ENCODE measurements around the gene CTNND1.

The CTNND1 gene

GRCh38 chr11:57787006-57787604 lies 25.5 kb downstream of the CTNND1 start:
- TF ChIP-seq CTCF (conservative IDR thresholded peaks at IDR 0.05; ENCODE audit: low read depth): no peak
- ChIA-PET POLR2A (ENCODE audit: low non-redundant PET) (no interaction called here), CTCF (no interaction called here)
- H3K27ac ChIP-seq: no peak overlapping the region
- DNase-seq (ENCODE audit: low spot score): no peak

GRCh38 chr11:57787920-57788702 lies 26.5 kb downstream of the CTNND1 start:
- ChIA-PET POLR2A (ENCODE audit: low non-redundant PET) (no interaction called here), CTCF (interaction anchor here (0.5 to 1.0 kb wide), 2 partner anchors 12 to 28 kb away, joined by 3 read pairs; no protein-coding TSS in a partner anchor)
- DNase-seq (ENCODE audit: low spot score): peak; percentile 91
- no peak for TF ChIP-seq CTCF (conservative IDR thresholded peaks at IDR 0.05; ENCODE audit: low read depth)
- H3K27ac ChIP-seq: peak overlapping the region; percentile 76

- peak overlapping the region; percentile 76 for H3K27ac ChIP-seq
- CTCF ChIA-PET: interaction anchor here (1.0 kb wide), 1 partner anchor 12 kb away, joined by 3 read pairs; no protein-coding TSS in a partner anchor
- no peak for DNase-seq (ENCODE audit: low spot score)
- POLR2A ChIA-PET (ENCODE audit: low non-redundant PET): no interaction called here
- TF ChIP-seq CTCF (conservative IDR thresholded peaks at IDR 0.05; ENCODE audit: low read depth): no peak
Observed at GRCh38 chr11:57788703-57789088, 27.1 kb downstream of the CTNND1 start.

GRCh38 chr11:57791321-57792059 lies 29.9 kb downstream of the CTNND1 start:
- POLR2A ChIA-PET (ENCODE audit: low non-redundant PET): no interaction called here
- DNase-seq (ENCODE audit: low spot score): no peak
- TF ChIP-seq CTCF (conservative IDR thresholded peaks at IDR 0.05; ENCODE audit: low read depth): no peak
- CTCF ChIA-PET: interaction anchor here (1.4 kb wide), 1 partner anchor 9 kb away, joined by 3 read pairs; no protein-coding TSS in a partner anchor
- H3K27ac ChIP-seq: peak overlapping the region; percentile 49

- H3K27ac ChIP-seq: peak overlapping the region; percentile 76
- no peak for DNase-seq (ENCODE audit: low spot score)
- ChIA-PET POLR2A (ENCODE audit: low non-redundant PET) (no interaction called here), CTCF (interaction anchor here (1.4 kb wide), 1 partner anchor 9 kb away, joined by 3 read pairs; no protein-coding TSS in a partner anchor)
- TF ChIP-seq CTCF (conservative IDR thresholded peaks at IDR 0.05; ENCODE audit: low read depth): no peak
Observed at GRCh38 chr11:57792060-57792541, 30.5 kb downstream of the CTNND1 start.

GRCh38 chr11:57792870-57793269 lies 31.3 kb downstream of the CTNND1 start:
- peak; percentile 26 for DNase-seq (ENCODE audit: low spot score)

More at GRCh38 chr11:57792870-57793269, 31.3 kb downstream of the CTNND1 start:
- peak overlapping the region; percentile 76 for H3K27ac ChIP-seq
- ChIA-PET POLR2A (ENCODE audit: low non-redundant PET) (interaction anchor here (0.7 kb wide), 1 partner anchor 12 kb away, joined by 4 read pairs; no protein-coding TSS in a partner anchor), CTCF (no interaction called here)
- no peak for TF ChIP-seq CTCF (conservative IDR thresholded peaks at IDR 0.05; ENCODE audit: low read depth)
